ENCODE measurements around the gene TMEM147.
"Not testable (repeated sequence)": the region's sequence is repeated elsewhere in the genome, so short reads cannot be mapped to it uniquely, and the experiment has no call there.

The TMEM147 gene

GRCh38 chr19:35562776-35563175, 17.4 kb downstream of the TMEM147 start:
- no peak for DNase-seq (ENCODE audit: low read depth in 2 of 2)

GRCh38 chr19:35563207-35563829, 17.9 kb downstream of the TMEM147 start, which contains the start of gene ATP4A:
Gene ATP4A, minus strand, starts transcription at chr19:35563658. Its CDS starts 29 bp downstream, at chr19:35563629.
- DNase-seq (ENCODE audit: low read depth in 2 of 2): no peak

- no peak for DNase-seq (ENCODE audit: low read depth in 2 of 2)
Measured at GRCh38 chr19:35565016-35565856, 19.8 kb downstream of the TMEM147 start.

- DNase-seq (ENCODE audit: low read depth in 2 of 2): no peak
Measured at GRCh38 chr19:35566738-35567137, 21.3 kb downstream of the TMEM147 start.

- DNase-seq (ENCODE audit: low read depth in 2 of 2): no peak
Measured at GRCh38 chr19:35569281-35569781, 23.9 kb downstream of the TMEM147 start.

GRCh38 chr19:35571406-35571965, 26.1 kb downstream of the TMEM147 start:
- no peak for DNase-seq (ENCODE audit: low read depth in 2 of 2)

- no peak for DNase-seq (ENCODE audit: low read depth in 2 of 2)
Measured at GRCh38 chr19:35577918-35578317, 32.5 kb downstream of the TMEM147 start.

- no peak for DNase-seq (ENCODE audit: low read depth in 2 of 2)
Measured at GRCh38 chr19:35578707-35579106, 33.3 kb downstream of the TMEM147 start.

GRCh38 chr19:35582760-35583159, 37.3 kb downstream of the TMEM147 start:
- no peak for DNase-seq (ENCODE audit: low read depth in 2 of 2)

GRCh38 chr19:35585848-35586247, 40.4 kb downstream of the TMEM147 start, which contains the start of gene PMIS2:
Gene PMIS2, plus strand, starts transcription at chr19:35586173. Its CDS starts 87 bp downstream, at chr19:35586260.
- DNase-seq (ENCODE audit: low read depth in 2 of 2): no peak

- DNase-seq (ENCODE audit: low read depth in 2 of 2): no peak
Measured at GRCh38 chr19:35587321-35587720, 41.9 kb downstream of the TMEM147 start.

- DNase-seq (ENCODE audit: low read depth in 2 of 2): no peak
Measured at GRCh38 chr19:35590875-35591274, 45.4 kb downstream of the TMEM147 start.

GRCh38 chr19:35592226-35592625, 46.8 kb downstream of the TMEM147 start:
- DNase-seq (ENCODE audit: low read depth in 2 of 2): no peak

GRCh38 chr19:35595026-35595425, 49.6 kb downstream of the TMEM147 start:
- DNase-seq (ENCODE audit: low read depth in 2 of 2): not testable (repeated sequence)

- DNase-seq (ENCODE audit: low read depth in 2 of 2): no peak
Measured at GRCh38 chr19:35595928-35596327, 50.5 kb downstream of the TMEM147 start.

GRCh38 chr19:35596366-35596999, 51.1 kb downstream of the TMEM147 start:
- DNase-seq (ENCODE audit: low read depth in 2 of 2): no peak

All from fibroblast of skin of left quadriceps (primary cell).